ENCODE data around the gene HNRNPL.
A peak's percentile ranks its signal among the peaks of the same experiment; 100 is the strongest.

HNRNPL gene

GRCh38 chr19:38841787-38842438, 7.9 kb downstream of the HNRNPL start:
- no peaks in the 10 kb centered on the region for H3K27me3 ChIP-seq (ENCODE audit: insufficient read depth, poor library complexity, severe bottlenecking)
- H3K4me3 ChIP-seq (ENCODE audit: severe bottlenecking) = no peak overlapping the region
- no peak for TF ChIP-seq CTCF (IDR thresholded peaks at IDR 0.05; ENCODE audit: poor library complexity, severe bottlenecking)
- peaks cover 97% of the 10 kb centered on the region for H3K36me3 ChIP-seq (ENCODE audit: low read depth)
- no peaks in the 10 kb centered on the region for H3K9me3 ChIP-seq (ENCODE audit: severe bottlenecking)
- H3K4me1 ChIP-seq (ENCODE audit: insufficient read depth, poor library complexity, severe bottlenecking) = peaks cover 36% of the 10 kb centered on the region
- DNase-seq (ENCODE audit: low spot score) (no peak), ATAC-seq (ENCODE audit: low read depth) (no peak)
- H3K27ac ChIP-seq (ENCODE audit: poor library complexity, severe bottlenecking) = peak overlapping the region; percentile 82

- peaks cover 39% of the 10 kb centered on the region for H3K4me1 ChIP-seq (ENCODE audit: insufficient read depth, poor library complexity, severe bottlenecking)
- TF ChIP-seq CTCF (IDR thresholded peaks at IDR 0.05; ENCODE audit: poor library complexity, severe bottlenecking) = no peak
- no peaks in the 10 kb centered on the region for H3K27me3 ChIP-seq (ENCODE audit: insufficient read depth, poor library complexity, severe bottlenecking)
- H3K4me3 ChIP-seq (ENCODE audit: severe bottlenecking) = no peak overlapping the region
- DNase-seq (ENCODE audit: low spot score) (no peak), ATAC-seq (ENCODE audit: low read depth) (no peak)
- H3K27ac ChIP-seq (ENCODE audit: poor library complexity, severe bottlenecking) = peak overlapping the region; percentile 82
- H3K36me3 ChIP-seq (ENCODE audit: low read depth) = peaks cover 95% of the 10 kb centered on the region
- H3K9me3 ChIP-seq (ENCODE audit: severe bottlenecking) = no peaks in the 10 kb centered on the region
These were observed 8.5 kb downstream of the HNRNPL start for GRCh38 chr19:38841180-38841766.

- no peaks in the 10 kb centered on the region for H3K27me3 ChIP-seq (ENCODE audit: insufficient read depth, poor library complexity, severe bottlenecking)
- peak overlapping the region; percentile 82 for H3K27ac ChIP-seq (ENCODE audit: poor library complexity, severe bottlenecking)
- TF ChIP-seq CTCF (IDR thresholded peaks at IDR 0.05; ENCODE audit: poor library complexity, severe bottlenecking) = no peak
- DNase-seq (ENCODE audit: low spot score) = no peak
- ATAC-seq (ENCODE audit: low read depth) = no peak
- H3K4me3 ChIP-seq (ENCODE audit: severe bottlenecking) = no peak overlapping the region
- H3K36me3 ChIP-seq (ENCODE audit: low read depth) = peaks cover 94% of the 10 kb centered on the region
- peaks cover 45% of the 10 kb centered on the region for H3K4me1 ChIP-seq (ENCODE audit: insufficient read depth, poor library complexity, severe bottlenecking)
- H3K9me3 ChIP-seq (ENCODE audit: severe bottlenecking) = no peaks in the 10 kb centered on the region
These were observed 9.2 kb downstream of the HNRNPL start for GRCh38 chr19:38840583-38840968.

- ATAC-seq (ENCODE audit: low read depth) (no peak), DNase-seq (ENCODE audit: low spot score) (no peak)
- TF ChIP-seq CTCF (IDR thresholded peaks at IDR 0.05; ENCODE audit: poor library complexity, severe bottlenecking) = no peak
- no peaks in the 10 kb centered on the region for H3K27me3 ChIP-seq (ENCODE audit: insufficient read depth, poor library complexity, severe bottlenecking)
- no peaks in the 10 kb centered on the region for H3K9me3 ChIP-seq (ENCODE audit: severe bottlenecking)
- H3K4me3 ChIP-seq (ENCODE audit: severe bottlenecking) = no peak overlapping the region
- peak overlapping the region; percentile 82 for H3K27ac ChIP-seq (ENCODE audit: poor library complexity, severe bottlenecking)
- H3K36me3 ChIP-seq (ENCODE audit: low read depth) = peaks cover 89% of the 10 kb centered on the region
- H3K4me1 ChIP-seq (ENCODE audit: insufficient read depth, poor library complexity, severe bottlenecking) = peaks cover 46% of the 10 kb centered on the region
These were observed 9.8 kb downstream of the HNRNPL start for GRCh38 chr19:38839816-38840582.
